Activated CD4-positive, alpha-beta T cell treated with anti-CD3 and anti-CD28 coated beads, Interleukin-2, amount 50 U/mL, for 48 hours (primary cell): ENCODE results near the gene ATAD1.
"Not testable (repeated sequence)": the region's sequence is repeated elsewhere in the genome, so short reads cannot be mapped to it uniquely, and the experiment has no call there.

Source experiments
- DNase-seq, 2 experiments: peaks; one replicate each; pipeline ENCODE4 v3.0.0-alpha.2; 2020

The ATAD1 gene

GRCh38 chr10:87752566-87752965, 65.5 kb downstream of the ATAD1 start:
- no peak for DNase-seq

- no peak for DNase-seq
Observed at GRCh38 chr10:87751274-87751673, 66.8 kb downstream of the ATAD1 start.

DNA sequence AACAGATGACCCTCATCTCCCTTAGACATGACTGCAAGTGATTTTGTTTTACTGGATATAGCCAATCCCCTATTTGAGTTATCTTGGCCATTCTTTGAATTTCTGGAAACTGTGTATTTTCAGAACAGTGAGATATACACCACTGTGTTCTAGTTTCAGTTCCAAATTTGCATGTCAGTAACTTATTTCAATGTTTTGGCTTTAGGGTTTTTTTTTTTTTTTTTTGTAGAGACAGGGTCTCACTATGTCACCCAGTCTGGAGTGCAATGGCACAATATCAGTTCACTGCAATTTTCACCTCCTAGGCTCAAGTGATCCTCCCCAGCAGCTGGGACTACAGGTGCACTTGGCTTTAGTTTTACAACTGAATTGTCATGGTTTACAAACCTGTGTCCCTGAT, 67.2 kb downstream of the ATAD1 start:
- no peak for DNase-seq

GRCh38 chr10:87750001-87750671, 67.9 kb downstream of the ATAD1 start:
- DNase-seq = no peak

GRCh38 chr10:87748244-87748643, 69.8 kb downstream of the ATAD1 start:
- DNase-seq = not testable (repeated sequence)

DNA sequence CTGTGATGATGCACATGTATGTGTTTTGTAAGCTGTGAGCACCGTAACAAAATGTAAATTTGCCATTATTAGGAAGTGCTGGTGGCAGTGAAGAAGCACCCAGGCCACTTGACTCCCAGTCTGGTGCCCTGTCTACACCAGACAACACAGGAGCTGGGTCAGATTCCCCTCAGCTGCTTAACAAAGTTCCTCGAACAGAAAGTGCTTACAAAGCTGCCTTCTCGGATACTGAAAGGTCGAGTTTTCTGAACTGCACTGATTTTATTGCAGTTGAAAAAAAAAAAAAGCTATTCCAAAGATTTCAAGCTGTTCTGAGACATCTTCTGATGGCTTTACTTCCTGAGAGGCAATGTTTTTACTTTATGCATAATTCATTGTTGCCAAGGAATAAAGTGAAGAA, 71.1 kb downstream of the ATAD1 start:
- no peak for DNase-seq

DNA sequence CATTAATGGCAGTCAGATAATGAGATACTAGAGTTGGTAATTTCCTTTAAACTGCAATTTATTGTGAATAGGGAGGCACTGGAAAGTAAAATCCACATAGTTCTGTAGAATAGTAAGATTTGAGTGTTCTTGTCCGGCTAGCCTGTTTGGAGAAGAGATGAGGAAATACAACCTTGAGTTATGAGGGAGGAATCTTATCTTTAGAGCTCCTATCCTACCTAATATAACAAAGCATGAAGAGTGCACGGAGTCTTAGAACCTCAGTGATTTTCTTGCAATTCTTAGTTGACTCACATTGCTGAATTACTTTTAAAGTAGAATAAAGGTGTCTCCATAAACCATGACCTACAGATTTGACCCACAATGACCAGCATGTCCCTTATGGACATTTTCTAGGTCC, 73.4 kb downstream of the ATAD1 start:
- DNase-seq = no peak

DNA sequence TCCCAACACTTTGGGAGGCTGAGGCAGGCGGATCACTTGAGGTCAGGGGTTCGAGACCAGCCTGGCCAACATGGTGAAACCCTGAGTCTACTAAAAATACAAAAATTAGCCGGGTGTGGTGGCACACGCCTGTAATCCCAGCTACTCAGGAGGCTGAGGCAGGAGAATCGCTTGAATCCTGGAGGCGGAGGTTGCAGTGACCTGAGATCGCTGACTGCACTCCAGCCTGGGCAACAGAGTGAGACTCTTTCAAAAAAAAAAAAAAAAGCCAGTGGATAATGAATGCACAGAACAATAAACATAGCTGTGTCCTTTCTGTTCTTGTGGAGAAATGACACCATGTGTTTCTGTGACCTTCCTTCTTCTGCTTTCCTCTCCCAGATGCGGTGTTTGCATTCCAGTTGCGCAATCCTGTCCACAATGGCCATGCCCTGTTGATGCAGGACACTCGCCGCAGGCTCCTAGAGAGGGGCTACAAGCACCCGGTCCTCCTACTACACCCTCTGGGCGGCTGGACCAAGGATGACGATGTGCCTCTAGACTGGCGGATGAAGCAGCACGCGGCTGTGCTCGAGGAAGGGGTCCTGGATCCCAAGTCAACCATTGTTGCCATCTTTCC, 74.9 kb downstream of the ATAD1 start:
- not testable (repeated sequence) for DNase-seq

- no peak for DNase-seq
Observed at GRCh38 chr10:87740254-87740655, 77.8 kb downstream of the ATAD1 start.

DNA sequence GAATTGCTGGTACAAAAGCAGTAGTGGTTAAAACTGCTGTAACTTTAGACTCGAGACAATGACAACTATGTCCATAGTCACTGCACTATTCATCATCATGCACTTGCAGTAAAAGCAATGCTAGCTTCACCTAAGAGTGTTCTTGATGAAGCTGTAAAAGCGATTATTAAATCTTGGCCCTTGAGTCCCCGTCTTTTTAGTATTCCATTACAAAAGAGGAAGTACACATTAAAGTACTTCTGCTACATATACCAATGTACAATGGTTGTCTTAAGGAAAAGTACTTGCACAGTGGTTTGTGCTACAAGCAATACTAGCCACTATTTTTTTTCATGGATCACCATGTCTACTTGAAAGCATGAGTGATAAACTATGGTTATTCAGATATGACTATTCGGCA, 78.3 kb downstream of the ATAD1 start:
- no peak for DNase-seq

- DNase-seq = not testable (repeated sequence)
Observed at GRCh38 chr10:87738253-87738652, 79.8 kb downstream of the ATAD1 start.

DNA sequence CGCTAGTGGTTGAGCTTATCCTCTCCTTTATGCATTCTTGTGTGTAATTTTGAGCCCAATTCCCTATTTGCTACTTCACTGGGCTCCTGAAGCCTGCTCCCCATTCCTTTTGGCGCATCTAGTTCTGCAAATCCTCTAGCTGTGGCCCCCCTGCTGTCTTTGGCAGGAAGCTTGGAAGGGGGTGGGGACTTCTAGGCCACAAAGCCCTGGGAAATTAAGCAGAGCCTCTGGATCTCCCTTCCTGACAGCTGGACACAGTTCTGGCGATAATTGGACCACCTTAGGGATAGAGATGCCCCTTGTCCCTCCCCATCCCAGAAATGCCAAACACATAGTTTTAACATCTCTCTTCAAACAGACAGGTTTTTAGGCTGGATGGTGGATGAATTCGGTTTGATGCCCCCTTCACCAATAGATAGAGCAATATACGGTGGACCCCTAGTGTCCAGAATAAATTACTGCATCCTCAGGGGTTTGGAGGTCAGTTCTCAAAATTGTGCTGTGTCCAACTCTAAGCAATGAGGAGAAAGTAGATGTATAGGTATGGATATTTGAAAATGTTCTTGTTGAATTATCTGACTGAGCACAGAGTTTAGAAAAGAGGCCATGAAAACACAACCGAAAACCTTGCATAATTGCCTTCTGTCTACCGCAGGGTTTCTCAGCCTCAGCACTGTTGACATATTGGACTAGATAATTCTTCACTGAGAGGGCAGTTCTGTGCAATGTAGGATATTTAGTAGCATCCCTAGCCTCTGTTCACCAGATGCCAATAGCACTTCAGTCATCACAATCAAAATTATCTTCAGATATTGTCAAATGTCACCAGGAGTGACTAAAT, 82.8 kb downstream of the ATAD1 start:
- no peak for DNase-seq

- DNase-seq = no peak
Observed at GRCh38 chr10:87733081-87733480, 84.9 kb downstream of the ATAD1 start.

DNA sequence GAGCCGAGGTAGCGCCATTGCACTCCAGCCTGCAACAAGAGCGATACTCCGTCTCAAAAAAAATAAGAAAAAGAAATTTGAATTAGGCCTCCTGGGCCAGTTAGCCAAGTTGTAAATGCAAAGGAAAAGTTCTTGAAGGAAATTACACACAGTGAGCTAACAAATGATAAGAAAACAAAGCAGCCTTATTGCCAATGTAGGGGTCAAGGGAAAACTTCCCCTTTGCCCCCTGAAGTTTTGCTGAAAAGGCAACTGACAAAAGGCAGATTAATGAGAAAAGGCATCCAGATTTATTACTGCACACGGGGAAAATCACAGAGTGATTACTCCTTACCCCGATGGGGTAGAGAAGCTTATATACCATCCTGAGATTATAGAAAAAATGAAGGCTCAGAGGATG, 88.1 kb downstream of the ATAD1 start:
- no peak for DNase-seq

GRCh38 chr10:87724789-87725188, 93.2 kb downstream of the ATAD1 start:
- no peak for DNase-seq

- DNase-seq = no peak
Observed at GRCh38 chr10:87723500-87723899, 94.5 kb downstream of the ATAD1 start.

DNA sequence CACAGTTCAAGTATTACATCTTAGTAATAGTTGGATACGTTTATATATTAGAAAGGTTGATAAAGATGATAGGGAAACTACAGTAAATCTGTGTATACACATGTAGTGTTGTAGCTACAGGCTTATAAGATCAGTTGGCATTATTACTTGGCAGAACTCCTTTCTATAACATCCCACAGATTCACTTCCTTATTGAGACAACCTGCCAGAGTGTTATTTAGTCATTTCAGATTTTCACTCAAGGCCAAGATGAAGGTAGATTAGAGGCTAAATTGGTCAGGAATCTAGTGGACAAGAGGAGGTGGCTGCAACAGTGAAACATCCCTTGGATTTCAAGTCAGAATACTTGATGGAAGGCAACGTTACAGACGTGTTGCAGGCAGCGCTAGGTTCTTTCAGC, 95.3 kb downstream of the ATAD1 start:
- DNase-seq = no peak

- no peak for DNase-seq
Observed at GRCh38 chr10:87721781-87722180, 96.2 kb downstream of the ATAD1 start.

GRCh38 chr10:87720665-87721064, 97.4 kb downstream of the ATAD1 start:
- no peak for DNase-seq

- no peak for DNase-seq
Observed at GRCh38 chr10:87716348-87716670, 101.7 kb downstream of the ATAD1 start.

DNA sequence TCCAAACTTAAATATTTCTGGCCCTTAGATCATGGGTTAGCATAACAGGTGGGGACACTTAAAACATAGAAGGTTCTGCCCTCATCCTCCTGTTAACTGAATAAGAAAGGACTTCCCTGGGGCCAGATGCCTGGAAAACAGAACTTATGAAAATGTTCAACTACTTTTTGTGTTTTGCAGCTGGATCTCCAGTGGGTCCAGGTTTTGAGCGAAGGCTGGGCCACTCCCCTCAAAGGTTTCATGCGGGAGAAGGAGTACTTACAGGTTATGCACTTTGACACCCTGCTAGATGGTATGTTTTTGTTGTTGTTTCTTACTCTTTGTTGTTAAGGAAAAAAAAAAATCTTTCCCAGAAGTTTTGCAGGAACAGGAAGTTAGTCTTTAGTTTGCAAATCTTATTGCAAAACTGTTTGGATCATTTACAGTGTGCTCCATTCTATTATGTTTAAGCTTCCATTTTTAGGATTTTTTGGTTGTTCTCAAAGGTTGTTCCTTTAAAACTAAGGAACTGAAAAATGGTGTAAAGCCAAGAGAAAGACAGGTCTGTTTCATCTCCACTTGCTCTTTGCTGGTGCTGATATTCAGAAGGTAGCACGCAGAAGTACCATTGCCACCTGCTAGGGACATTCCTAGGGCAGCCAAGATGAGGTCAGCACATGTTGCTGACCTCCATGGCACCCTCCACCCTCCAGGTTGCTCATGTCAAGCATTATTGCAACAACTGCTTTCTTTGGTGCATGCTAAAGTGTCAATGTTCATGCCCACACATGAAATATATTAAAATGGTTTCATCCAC, 102.3 kb downstream of the ATAD1 start:
- no peak for DNase-seq

DNA sequence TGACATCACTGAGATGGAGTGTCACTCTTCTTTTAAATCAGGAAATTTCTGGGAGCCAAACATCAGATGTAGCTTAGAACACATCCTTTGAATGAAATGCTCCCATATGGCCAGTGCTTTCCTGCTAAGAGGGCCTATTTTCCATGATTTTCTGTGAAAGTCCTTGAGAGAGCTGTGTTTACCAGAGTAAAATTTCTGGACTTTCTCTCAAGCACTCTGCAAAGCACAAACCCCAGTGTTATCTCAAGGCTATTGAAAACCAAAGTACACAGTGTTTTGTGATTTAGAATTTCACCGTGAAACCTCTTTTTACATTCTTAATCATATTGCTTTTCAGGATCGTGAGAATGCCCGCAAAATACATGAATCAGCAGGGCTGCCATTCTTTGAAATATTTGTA, 104.3 kb downstream of the ATAD1 start:
- DNase-seq = no peak

- no peak for DNase-seq
Observed at GRCh38 chr10:87712913-87713616, 105.0 kb downstream of the ATAD1 start.
